Measurements from ENCODE around the gene GCHFR. TPM values are rescaled to one million over a fixed set of nuclear protein-coding genes. Genes with fewer than 3 reads are reported as not detected.

GCHFR gene
- total RNA-seq, 2 experiments from 2014 or later = 13.5 to 14.8 TPM

DNA sequence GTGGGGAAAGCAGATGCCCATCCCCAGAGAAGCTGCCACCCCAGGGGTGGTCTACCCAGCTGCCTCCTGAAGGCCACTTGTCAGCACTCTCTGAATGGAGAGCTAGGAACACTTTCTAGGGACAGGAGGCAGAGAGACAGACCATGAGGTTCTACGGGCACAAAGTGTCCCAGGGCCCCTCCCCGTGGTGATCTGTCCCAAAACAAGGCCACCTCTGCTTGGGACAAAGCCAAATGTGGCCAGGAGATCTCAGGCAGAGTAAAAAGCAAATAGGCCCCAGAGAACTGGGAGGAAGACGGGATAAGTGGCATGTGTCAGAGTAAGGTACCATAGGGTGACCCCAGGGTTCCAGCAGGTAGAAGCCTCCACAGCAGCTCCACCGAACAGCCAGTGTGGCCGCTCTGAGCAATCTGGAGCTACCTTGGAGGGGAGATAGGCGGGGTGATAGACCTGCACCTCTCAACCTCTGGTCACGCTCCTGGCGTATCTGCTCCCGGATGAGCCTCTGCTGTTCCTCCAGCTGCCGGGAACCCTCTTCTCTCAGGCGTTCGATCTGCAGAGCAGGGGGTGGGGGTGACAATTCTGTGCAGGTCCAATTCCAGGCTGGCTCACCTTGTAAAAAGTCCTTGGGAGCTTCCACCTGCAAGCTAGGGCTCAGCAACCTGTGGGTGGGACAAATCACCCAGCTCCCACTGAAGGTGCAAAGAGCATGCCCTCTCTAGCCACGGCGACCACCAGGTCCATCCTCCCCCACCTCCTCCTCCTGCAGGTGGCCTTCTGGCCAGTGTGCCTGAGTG, 12.1 kb downstream of the GCHFR start:
- peaks cover 7% of the 10 kb centered on the region for H3K4me1 ChIP-seq (ENCODE audit: insufficient read depth, low read length)
- POLR2A ChIA-PET = no interaction called here
- H3K27ac ChIP-seq (ENCODE audit: low read depth in 1 of 2, low read length in 2 of 2) = no peak overlapping the region
- Mint-ChIP-seq H3K4me3 (no peak overlapping the region), H3K36me3 (ENCODE audit: low read depth) (peaks cover 69% of the 10 kb centered on the region), H3K27me3 (no peaks in the 10 kb centered on the region), H3K27ac (no peak overlapping the region), H3K9me3 (no peaks in the 10 kb centered on the region), H3K4me1 (ENCODE audit: low read depth) (no peaks in the 10 kb centered on the region)
- no peak overlapping the region for H3K4me3 ChIP-seq (ENCODE audit: low read length)
- no peaks in the 10 kb centered on the region for H3K27me3 ChIP-seq (ENCODE audit: control insufficient read depth in 1 of 2, insufficient read depth in 2 of 2, low read length in 2 of 2)
- TF ChIP-seq, protein P1, sequence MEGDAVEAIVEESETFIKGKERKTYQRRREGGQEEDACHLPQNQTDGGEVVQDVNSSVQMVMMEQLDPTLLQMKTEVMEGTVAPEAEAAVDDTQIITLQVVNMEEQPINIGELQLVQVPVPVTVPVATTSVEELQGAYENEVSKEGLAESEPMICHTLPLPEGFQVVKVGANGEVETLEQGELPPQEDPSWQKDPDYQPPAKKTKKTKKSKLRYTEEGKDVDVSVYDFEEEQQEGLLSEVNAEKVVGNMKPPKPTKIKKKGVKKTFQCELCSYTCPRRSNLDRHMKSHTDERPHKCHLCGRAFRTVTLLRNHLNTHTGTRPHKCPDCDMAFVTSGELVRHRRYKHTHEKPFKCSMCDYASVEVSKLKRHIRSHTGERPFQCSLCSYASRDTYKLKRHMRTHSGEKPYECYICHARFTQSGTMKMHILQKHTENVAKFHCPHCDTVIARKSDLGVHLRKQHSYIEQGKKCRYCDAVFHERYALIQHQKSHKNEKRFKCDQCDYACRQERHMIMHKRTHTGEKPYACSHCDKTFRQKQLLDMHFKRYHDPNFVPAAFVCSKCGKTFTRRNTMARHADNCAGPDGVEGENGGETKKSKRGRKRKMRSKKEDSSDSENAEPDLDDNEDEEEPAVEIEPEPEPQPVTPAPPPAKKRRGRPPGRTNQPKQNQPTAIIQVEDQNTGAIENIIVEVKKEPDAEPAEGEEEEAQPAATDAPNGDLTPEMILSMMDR (IDR thresholded peaks at IDR 0.05) = no peak
- H3K36me3 ChIP-seq (ENCODE audit: insufficient read depth, low read length) = peaks cover 68% of the 10 kb centered on the region
- intact Hi-C loops (cut with DNase I, micrococcal nuclease) = no loop called here
- no peaks in the 10 kb centered on the region for H3K9me3 ChIP-seq (ENCODE audit: control insufficient read depth in 1 of 2, insufficient read depth in 1 of 2, low read length in 2 of 2)
- DNase-seq (no peak), ATAC-seq (ENCODE audit: poor library complexity) (no peak)
- CTCF ChIA-PET = interaction anchor here (0.5 kb wide), 1 partner anchor 28 kb away, joined by 3 read pairs; no protein-coding TSS in a partner anchor

DNA sequence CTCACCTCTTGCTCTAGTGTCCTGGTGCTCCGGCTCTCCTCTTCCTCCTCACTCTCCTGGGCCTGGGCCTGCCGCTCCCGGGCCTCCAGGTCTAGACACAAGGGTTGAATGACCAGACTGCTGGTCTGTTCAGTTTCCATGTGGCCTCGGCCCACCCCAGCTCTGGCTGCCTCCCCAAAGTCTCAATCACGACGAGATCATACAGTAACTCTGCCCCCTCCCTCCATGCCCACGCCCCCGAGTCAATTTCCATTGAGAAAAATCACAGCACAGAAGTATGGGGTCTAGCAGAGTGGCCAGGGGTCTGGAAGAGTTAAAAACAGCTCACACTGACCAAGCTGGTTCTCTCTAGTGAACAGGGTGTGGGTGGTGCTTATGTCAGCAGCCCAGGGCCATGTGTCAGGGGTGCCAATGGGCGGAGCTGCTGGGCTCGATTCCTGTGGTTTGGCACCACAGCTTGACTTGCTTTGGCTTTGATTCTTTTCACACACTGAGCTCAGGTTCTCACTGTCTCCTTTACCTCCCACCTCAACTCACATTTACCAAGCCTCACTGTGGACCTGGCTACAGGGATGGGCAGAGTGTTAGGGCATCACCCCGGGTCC, 12.8 kb downstream of the GCHFR start:
- no peaks in the 10 kb centered on the region for H3K4me1 Mint-ChIP-seq (ENCODE audit: low read depth)
- intact Hi-C loops (cut with DNase I, micrococcal nuclease) = no loop called here
- peaks cover 7% of the 10 kb centered on the region for H3K4me1 ChIP-seq (ENCODE audit: insufficient read depth, low read length)
- POLR2A ChIA-PET = no interaction called here
- no peak overlapping the region for H3K4me3 Mint-ChIP-seq
- no peaks in the 10 kb centered on the region for H3K27me3 Mint-ChIP-seq
- H3K27ac Mint-ChIP-seq = no peak overlapping the region
- no peak overlapping the region for H3K4me3 ChIP-seq (ENCODE audit: low read length)
- no peaks in the 10 kb centered on the region for H3K9me3 ChIP-seq (ENCODE audit: control insufficient read depth in 1 of 2, insufficient read depth in 1 of 2, low read length in 2 of 2)
- DNase-seq = peak in 4 of 14 experiments; percentile 33 to 80 (median 56)
- TF ChIP-seq, protein P1 (IDR thresholded peaks at IDR 0.05) = no peak
- H3K36me3 Mint-ChIP-seq (ENCODE audit: low read depth) = peaks cover 67% of the 10 kb centered on the region
- CTCF ChIA-PET = interaction anchor here (0.5 kb wide), 1 partner anchor 27 kb away, joined by 3 read pairs; no protein-coding TSS in a partner anchor
- H3K27ac ChIP-seq (ENCODE audit: low read depth in 1 of 2, low read length in 2 of 2) = no peak overlapping the region
- peaks cover 68% of the 10 kb centered on the region for H3K36me3 ChIP-seq (ENCODE audit: insufficient read depth, low read length)
- H3K9me3 Mint-ChIP-seq = no peaks in the 10 kb centered on the region
- no peaks in the 10 kb centered on the region for H3K27me3 ChIP-seq (ENCODE audit: control insufficient read depth in 1 of 2, insufficient read depth in 2 of 2, low read length in 2 of 2)
- ATAC-seq (ENCODE audit: poor library complexity) = peak; percentile 41

DNA sequence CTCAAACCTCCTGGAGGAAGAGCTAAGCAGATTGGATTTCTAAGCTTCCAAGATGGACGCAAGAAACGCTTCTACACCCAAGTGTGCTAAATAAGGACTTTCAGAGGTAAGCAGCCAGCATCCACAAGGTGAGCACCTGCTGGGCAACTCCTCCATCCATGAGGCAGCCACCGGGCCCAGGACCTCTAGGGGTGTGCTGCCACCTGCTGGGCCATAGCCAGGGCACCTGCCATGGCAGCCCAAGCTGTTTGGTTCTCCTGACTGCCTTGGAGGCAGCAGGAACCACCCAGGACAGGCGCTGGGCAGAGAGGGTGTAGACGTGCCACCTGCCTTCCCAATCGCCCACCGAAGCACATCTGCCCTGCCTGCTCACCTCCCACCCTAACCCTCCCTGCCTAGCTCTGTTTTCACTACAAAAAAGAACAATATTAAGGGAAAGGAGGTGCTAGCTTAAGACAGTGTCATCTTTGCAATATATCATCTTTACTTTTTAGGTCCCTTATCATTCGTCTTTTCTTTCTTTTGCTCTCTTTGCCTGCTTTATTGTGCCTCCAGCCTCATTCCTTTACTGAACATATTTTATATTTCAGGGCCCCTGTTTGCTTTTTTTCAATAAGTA, 18.9 kb downstream of the GCHFR start:
- no peaks in the 10 kb centered on the region for H3K9me3 ChIP-seq (ENCODE audit: control insufficient read depth in 1 of 2, insufficient read depth in 1 of 2, low read length in 2 of 2)
- ChIA-PET CTCF (interaction anchor here (0.6 to 2.2 kb wide), 27 partner anchors 10 to 228 kb away, joined by 3 to 19 read pairs (median 5); partner anchors contain the start of genes C15orf62, GCHFR, RAD51 and VPS18), POLR2A (interaction anchor here (1.0 to 1.8 kb wide), 5 partner anchors 19 to 501 kb away, joined by 3 to 8 read pairs (median 5); partner anchors contain the start of genes GCHFR and RAD51)
- H3K36me3 Mint-ChIP-seq (ENCODE audit: low read depth) = peaks cover 23% of the 10 kb centered on the region
- H3K9me3 Mint-ChIP-seq = no peaks in the 10 kb centered on the region
- no peak overlapping the region for H3K4me3 ChIP-seq (ENCODE audit: low read length)
- H3K27me3 Mint-ChIP-seq = no peaks in the 10 kb centered on the region
- H3K4me1 Mint-ChIP-seq (ENCODE audit: low read depth) = peaks cover 32% of the 10 kb centered on the region
- DNase-seq (peak; percentile 70 to 88 (median 78)), ATAC-seq (ENCODE audit: poor library complexity) (peak; percentile 94)
- peaks cover 27% of the 10 kb centered on the region for H3K36me3 ChIP-seq (ENCODE audit: insufficient read depth, low read length)
- TF ChIP-seq, protein P1 (IDR thresholded peaks at IDR 0.05) = peak; percentile 82
- no peak overlapping the region for H3K4me3 Mint-ChIP-seq
- H3K27ac Mint-ChIP-seq = peak overlapping the region; percentile 1
- no peaks in the 10 kb centered on the region for H3K27me3 ChIP-seq (ENCODE audit: control insufficient read depth in 1 of 2, insufficient read depth in 2 of 2, low read length in 2 of 2)
- intact Hi-C loops (cut with DNase I, micrococcal nuclease) = loop anchor here (1.0 to 5.0 kb wide), 7 partner anchors 35 to 264 kb away; no protein-coding TSS in a partner anchor
- H3K4me1 ChIP-seq (ENCODE audit: insufficient read depth, low read length) = peaks cover 10% of the 10 kb centered on the region
- H3K27ac ChIP-seq (ENCODE audit: low read depth in 1 of 2, low read length in 2 of 2) = no peak overlapping the region

Data from CD4-positive, alpha-beta T cell (primary cell).